Measurements from ENCODE around the gene PLOD1. TPM values are rescaled to one million over a fixed set of nuclear protein-coding genes. Genes with fewer than 3 reads are reported as not detected.

The PLOD1 gene
- total RNA-seq, 2 experiments from 2014 or later = 17.6 to 20.8 TPM

GRCh38 chr1:11979851-11980675, 45.5 kb downstream of the PLOD1 start, which contains the start of gene MFN2:
TSS of gene MFN2 (plus strand) at chr1:11980444. CDS start at chr1:11989169, 8,725 bp downstream.
- peak; percentile 95 for ATAC-seq

GRCh38 chr1:11980676-11980972, 46.1 kb downstream of the PLOD1 start:
- H3K27me3 Mint-ChIP-seq = no peaks in the 10 kb centered on the region
- no peaks in the 10 kb centered on the region for H3K9me3 Mint-ChIP-seq (ENCODE audit: low read depth)
- ATAC-seq = no peak
- H3K36me3 Mint-ChIP-seq = peaks cover 7% of the 10 kb centered on the region
- peaks cover 42% of the 10 kb centered on the region for H3K4me1 Mint-ChIP-seq
- CTCF ChIA-PET = interaction anchor here (0.9 to 1.6 kb wide), 6 partner anchors 10 to 174 kb away, joined by 3 to 6 read pairs (median 4); partner anchors contain the start of genes CLCN6 and MTHFR
- peak overlapping the region; percentile 93 for H3K27ac Mint-ChIP-seq
- H3K4me3 Mint-ChIP-seq = peak overlapping the region; percentile 99
- no peak for DNase-seq

More at GRCh38 chr1:11979851-11980675, 45.5 kb downstream of the PLOD1 start, which contains the start of gene MFN2:
- Mint-ChIP-seq H3K4me1 (peaks cover 43% of the 10 kb centered on the region), H3K36me3 (peaks cover 10% of the 10 kb centered on the region), H3K4me3 (peak within 1 kb of the TSS; percentile 99), H3K9me3 (ENCODE audit: low read depth) (no peaks in the 10 kb centered on the region), H3K27ac (peak within 1 kb of the TSS; percentile 93), H3K27me3 (no peaks in the 10 kb centered on the region)
- CTCF ChIA-PET = interaction anchor here (0.6 to 1.4 kb wide), 8 partner anchors 10 to 207 kb away, joined by 3 to 6 read pairs (median 4); partner anchors contain the start of genes CLCN6 and MTHFR
- peak; percentile 97 for DNase-seq

GRCh38 chr1:11981378-11982009, 47.0 kb downstream of the PLOD1 start:
- CTCF ChIA-PET = interaction anchor here (0.6 to 1.6 kb wide), 5 partner anchors 38 to 74 kb away, joined by 3 to 5 read pairs (median 4); partner anchors contain the start of gene MIIP
- Mint-ChIP-seq H3K36me3 (peaks cover 13% of the 10 kb centered on the region), H3K4me1 (peaks cover 47% of the 10 kb centered on the region), H3K9me3 (ENCODE audit: low read depth) (no peaks in the 10 kb centered on the region), H3K27me3 (no peaks in the 10 kb centered on the region), H3K27ac (peak overlapping the region; percentile 93), H3K4me3 (peak overlapping the region; percentile 99)
- ATAC-seq = no peak
- DNase-seq = no peak

DNA sequence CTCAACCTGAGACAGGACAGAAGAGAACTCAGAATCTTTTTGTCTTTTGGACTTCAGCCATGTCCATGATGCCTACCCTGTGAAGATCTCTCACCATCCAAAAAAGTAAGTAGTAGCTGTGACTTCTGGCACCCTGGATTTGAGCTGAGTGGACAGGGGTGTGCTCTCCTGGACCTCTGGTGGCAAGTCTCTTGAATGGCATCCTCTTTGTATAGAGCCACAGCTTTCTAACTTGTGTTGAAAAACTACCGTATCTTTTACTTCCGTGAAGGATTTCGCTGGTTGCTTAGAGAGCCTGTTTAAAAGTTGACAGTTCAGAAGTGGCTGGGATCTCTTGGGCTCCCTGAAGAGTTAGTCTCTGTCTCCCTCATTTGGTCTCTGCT, 47.5 kb downstream of the PLOD1 start:
- H3K27ac Mint-ChIP-seq = peak overlapping the region; percentile 93
- ATAC-seq (no peak), DNase-seq (no peak)
- no peaks in the 10 kb centered on the region for H3K27me3 Mint-ChIP-seq
- peak overlapping the region; percentile 99 for H3K4me3 Mint-ChIP-seq
- CTCF ChIA-PET = interaction anchor here (1.1 to 1.6 kb wide), 5 partner anchors 34 to 74 kb away, joined by 3 to 5 read pairs (median 4); partner anchors contain the start of gene MIIP
- peaks cover 15% of the 10 kb centered on the region for H3K36me3 Mint-ChIP-seq
- H3K4me1 Mint-ChIP-seq = peaks cover 47% of the 10 kb centered on the region
- no peaks in the 10 kb centered on the region for H3K9me3 Mint-ChIP-seq (ENCODE audit: low read depth)

DNA sequence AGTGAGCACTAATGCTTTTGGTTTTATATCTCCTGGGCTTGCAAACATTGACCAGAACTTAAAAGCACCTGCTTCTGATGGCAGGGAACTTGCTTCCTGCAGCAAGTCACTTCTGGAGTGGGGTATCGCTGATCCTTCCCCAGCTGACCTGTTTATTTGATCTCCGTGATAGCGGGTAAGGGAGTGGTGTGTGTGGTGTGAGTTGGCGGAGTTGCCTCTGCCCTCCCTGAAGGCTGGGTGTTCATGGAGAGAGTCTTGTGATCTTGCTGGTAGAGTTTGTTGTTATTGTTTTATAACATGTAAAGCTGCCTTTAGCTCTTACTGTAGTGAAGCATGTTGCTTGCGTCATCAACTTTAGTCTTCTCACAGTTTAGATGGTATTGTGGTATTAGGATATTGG, 49.6 kb downstream of the PLOD1 start:
- CTCF ChIA-PET = interaction anchor here (1.5 kb wide), 1 partner anchor 18 kb away, joined by 3 read pairs; no protein-coding TSS in a partner anchor
- peaks cover 18% of the 10 kb centered on the region for H3K36me3 Mint-ChIP-seq
- no peak overlapping the region for H3K27ac Mint-ChIP-seq

GRCh38 chr1:11984576-11984975, 50.1 kb downstream of the PLOD1 start:
- ATAC-seq = no peak
- Mint-ChIP-seq H3K4me3 (no peak overlapping the region), H3K27ac (no peak overlapping the region), H3K36me3 (peaks cover 21% of the 10 kb centered on the region), H3K4me1 (peaks cover 51% of the 10 kb centered on the region), H3K9me3 (ENCODE audit: low read depth) (no peaks in the 10 kb centered on the region), H3K27me3 (no peaks in the 10 kb centered on the region)
- DNase-seq = no peak
- CTCF ChIA-PET = interaction anchor here (0.7 to 1.5 kb wide), 3 partner anchors 18 to 118 kb away, joined by 3 read pairs; no protein-coding TSS in a partner anchor

More for the DNA sequence above, 49.6 kb downstream of the PLOD1 start:
- ATAC-seq (no peak), DNase-seq (no peak)
- Mint-ChIP-seq H3K4me1 (peaks cover 51% of the 10 kb centered on the region), H3K9me3 (ENCODE audit: low read depth) (no peaks in the 10 kb centered on the region), H3K27me3 (no peaks in the 10 kb centered on the region), H3K4me3 (no peak overlapping the region)

- ATAC-seq (no peak), DNase-seq (no peak)
- peaks cover 23% of the 10 kb centered on the region for H3K36me3 Mint-ChIP-seq
- H3K9me3 Mint-ChIP-seq (ENCODE audit: low read depth) = no peaks in the 10 kb centered on the region
- H3K4me1 Mint-ChIP-seq = peaks cover 53% of the 10 kb centered on the region
- no peaks in the 10 kb centered on the region for H3K27me3 Mint-ChIP-seq
- CTCF ChIA-PET = interaction anchor here (0.7 to 1.5 kb wide), 3 partner anchors 17 to 118 kb away, joined by 3 read pairs; no protein-coding TSS in a partner anchor
- H3K27ac Mint-ChIP-seq = peak overlapping the region; percentile 12
- H3K4me3 Mint-ChIP-seq = no peak overlapping the region
These were observed 50.7 kb downstream of the PLOD1 start for GRCh38 chr1:11985171-11985570.

DNA sequence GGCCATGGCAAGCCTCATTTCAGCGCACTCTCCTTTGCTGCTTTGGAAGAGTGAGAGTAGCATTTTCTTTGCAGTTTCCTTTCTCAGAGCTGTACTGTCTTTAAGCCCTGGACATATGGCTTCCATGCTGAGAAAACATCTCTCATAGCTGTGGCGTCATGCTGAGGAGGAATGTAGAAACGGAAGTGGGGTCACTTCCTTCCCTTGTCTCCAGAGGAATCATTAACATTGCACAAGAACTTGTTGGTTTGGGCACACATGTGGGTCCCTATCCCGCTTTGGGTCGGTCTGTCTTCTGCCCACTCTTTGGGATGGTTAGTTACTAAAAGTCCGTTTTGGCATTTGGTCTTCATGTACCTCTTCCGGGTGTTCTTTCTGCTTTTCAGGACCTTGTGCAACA, 51.3 kb downstream of the PLOD1 start:
- CTCF ChIA-PET = no interaction called here
- no peaks in the 10 kb centered on the region for H3K27me3 Mint-ChIP-seq
- H3K27ac Mint-ChIP-seq = peak overlapping the region; percentile 17
- H3K9me3 Mint-ChIP-seq (ENCODE audit: low read depth) = no peaks in the 10 kb centered on the region
- DNase-seq (no peak), ATAC-seq (no peak)
- no peak overlapping the region for H3K4me3 Mint-ChIP-seq
- peaks cover 27% of the 10 kb centered on the region for H3K36me3 Mint-ChIP-seq
- H3K4me1 Mint-ChIP-seq = peaks cover 52% of the 10 kb centered on the region

GRCh38 chr1:11989669-11990068, 55.2 kb downstream of the PLOD1 start:
- no peak for ATAC-seq
- H3K4me1 Mint-ChIP-seq = peaks cover 23% of the 10 kb centered on the region
- no peaks in the 10 kb centered on the region for H3K27me3 Mint-ChIP-seq
- no peak overlapping the region for H3K4me3 Mint-ChIP-seq
- no peak overlapping the region for H3K27ac Mint-ChIP-seq
- CTCF ChIA-PET = no interaction called here
- H3K36me3 Mint-ChIP-seq = peaks cover 41% of the 10 kb centered on the region
- no peak for DNase-seq
- H3K9me3 Mint-ChIP-seq (ENCODE audit: low read depth) = no peaks in the 10 kb centered on the region

DNA sequence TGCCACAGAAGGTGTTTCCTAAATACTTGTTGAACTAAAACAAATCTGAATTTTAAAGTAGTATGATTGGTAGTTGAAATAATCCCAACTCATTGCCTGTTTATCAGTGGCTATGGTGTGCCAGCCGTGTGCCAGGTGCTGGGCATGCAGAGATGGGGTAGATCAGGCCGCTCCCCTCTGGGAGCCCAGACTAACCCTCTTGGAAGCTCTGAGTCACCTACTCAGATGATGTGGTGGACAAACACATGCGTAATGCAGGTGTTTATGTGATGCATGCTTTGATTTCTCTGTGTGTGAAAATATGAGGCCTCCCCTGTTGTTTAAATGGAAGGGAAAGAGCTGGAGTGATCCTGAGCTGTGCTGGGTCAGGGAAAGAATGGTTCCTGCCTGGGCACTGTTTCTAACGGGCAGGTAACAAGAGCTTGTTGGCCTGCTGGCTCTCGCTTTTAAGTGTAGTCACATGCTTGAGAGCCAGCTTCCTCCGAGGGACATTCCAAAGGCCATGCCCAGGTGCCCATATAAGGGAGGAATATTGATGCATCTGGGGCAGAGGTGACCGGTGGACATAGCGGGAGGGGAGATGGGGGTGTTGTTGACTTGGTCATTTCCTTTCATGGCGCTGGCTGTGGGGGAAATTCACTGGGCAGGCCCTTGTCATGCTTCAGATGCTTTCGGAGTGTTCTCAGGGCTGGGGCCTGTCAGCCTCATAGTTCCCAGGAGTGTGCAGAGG, 56.0 kb downstream of the PLOD1 start:
- peak overlapping the region; percentile 12 for H3K27ac Mint-ChIP-seq
- H3K4me3 Mint-ChIP-seq = no peak overlapping the region
- no peaks in the 10 kb centered on the region for H3K27me3 Mint-ChIP-seq
- DNase-seq = no peak
- H3K4me1 Mint-ChIP-seq = peaks cover 23% of the 10 kb centered on the region
- no peak for ATAC-seq
- H3K36me3 Mint-ChIP-seq = peaks cover 44% of the 10 kb centered on the region
- CTCF ChIA-PET = no interaction called here
- H3K9me3 Mint-ChIP-seq (ENCODE audit: low read depth) = no peaks in the 10 kb centered on the region

DNA sequence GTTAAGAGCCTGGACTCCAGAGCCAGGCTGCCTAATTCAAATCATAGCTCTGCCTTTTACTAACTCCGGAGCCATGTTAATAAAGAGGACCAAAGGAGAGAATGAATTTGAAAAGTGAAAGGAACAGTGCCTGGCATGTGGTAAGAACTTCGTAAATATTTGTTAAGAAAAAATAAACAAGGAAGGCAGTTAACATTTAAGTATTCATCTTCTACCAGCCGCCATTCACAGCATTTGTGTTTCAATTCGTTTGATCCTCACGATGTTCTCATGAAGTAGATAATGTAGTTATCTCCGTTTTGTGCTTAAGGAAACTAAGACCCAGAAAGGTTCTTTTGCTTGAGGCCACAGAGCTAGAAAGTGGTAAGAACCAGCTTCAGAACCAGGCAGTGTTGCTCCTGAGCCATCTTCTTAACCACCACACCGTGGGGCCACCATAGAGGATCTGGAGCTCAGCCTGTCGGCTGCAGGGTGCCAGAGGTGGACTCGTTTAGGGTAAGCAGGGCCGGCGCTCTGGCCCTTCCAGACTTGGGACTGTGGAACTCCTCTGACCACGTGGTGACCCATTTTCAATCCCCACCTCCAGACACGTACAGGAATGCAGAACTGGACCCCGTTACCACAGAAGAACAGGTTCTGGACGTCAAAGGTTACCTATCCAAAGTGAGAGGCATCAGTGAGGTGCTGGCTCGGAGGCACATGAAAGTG, 57.6 kb downstream of the PLOD1 start:
- Mint-ChIP-seq H3K4me1 (peaks cover 16% of the 10 kb centered on the region), H3K27ac (no peak overlapping the region), H3K9me3 (ENCODE audit: low read depth) (no peaks in the 10 kb centered on the region), H3K4me3 (no peak overlapping the region), H3K27me3 (no peaks in the 10 kb centered on the region), H3K36me3 (peaks cover 43% of the 10 kb centered on the region)
- DNase-seq (no peak), ATAC-seq (no peak)
- CTCF ChIA-PET = interaction anchor here (1.0 kb wide), 1 partner anchor 25 kb away, joined by 3 read pairs; no protein-coding TSS in a partner anchor

GRCh38 chr1:11997081-11997850, 62.7 kb downstream of the PLOD1 start:
- H3K9me3 Mint-ChIP-seq (ENCODE audit: low read depth) = no peaks in the 10 kb centered on the region
- H3K27ac Mint-ChIP-seq = no peak overlapping the region
- H3K36me3 Mint-ChIP-seq = peaks cover 56% of the 10 kb centered on the region
- H3K4me1 Mint-ChIP-seq = no peaks in the 10 kb centered on the region
- DNase-seq (no peak), ATAC-seq (no peak)
- H3K4me3 Mint-ChIP-seq = no peak overlapping the region
- CTCF ChIA-PET = interaction anchor here (1.6 kb wide), 1 partner anchor 13 kb away, joined by 3 read pairs; no protein-coding TSS in a partner anchor
- no peaks in the 10 kb centered on the region for H3K27me3 Mint-ChIP-seq

Measured in activated CD8-positive, alpha-beta memory T cell treated with anti-CD3 and anti-CD28 coated beads, Interleukin-2, amount 10 ng/mL, durations not matched to agents 7 days and 5 days (primary cell).